ENCODE measurements around the gene DLAT.
"Not testable (repeated sequence)": the region's sequence is repeated elsewhere in the genome, so short reads cannot be mapped to it uniquely, and the experiment has no call there.

Gene DLAT

DNA sequence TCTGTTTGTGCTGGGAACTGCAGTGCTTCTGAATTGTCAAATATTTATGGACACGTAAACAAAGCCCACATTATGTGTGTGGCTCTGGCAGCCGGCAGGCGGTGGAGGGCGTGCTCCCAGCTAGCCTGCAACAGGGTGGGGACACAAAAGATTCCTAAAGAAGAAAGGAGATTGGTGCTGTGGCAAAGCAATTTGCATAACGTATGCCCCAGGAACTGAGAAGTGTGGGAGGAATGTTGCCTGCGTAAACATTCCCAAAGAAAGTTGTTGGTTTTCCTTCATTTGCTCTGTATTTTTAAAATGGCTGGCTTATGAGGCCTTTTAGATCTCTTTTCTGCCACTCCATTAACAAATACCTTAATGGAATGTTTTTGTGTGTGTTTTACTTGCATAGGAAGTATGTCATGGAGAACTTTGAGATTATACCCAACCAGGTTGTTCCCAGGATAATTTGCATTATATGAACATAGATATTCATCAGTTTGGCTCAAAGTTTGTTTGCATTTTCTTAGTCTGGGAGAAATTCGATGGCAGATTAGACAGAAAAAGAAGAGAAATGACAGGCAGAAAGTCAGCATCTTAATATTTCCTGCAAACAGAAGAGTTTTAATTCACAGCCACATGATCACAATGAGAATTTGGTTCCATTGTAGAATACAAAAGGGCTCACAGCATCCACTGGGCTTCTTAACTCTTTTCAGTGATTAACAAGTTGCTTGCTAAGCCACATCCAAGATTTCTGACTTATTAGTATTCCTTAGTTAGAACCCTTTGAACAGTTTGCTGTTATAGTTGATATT lies 41.8 kb upstream of the DLAT start:
- Histone ChIP-seq H3K4me3 (ENCODE audit: insufficient read depth, low read depth, low read length, poor library complexity, severe bottlenecking) (no peak overlapping the region), H3K36me3 (ENCODE audit: control insufficient read depth, insufficient read depth, low read length) (no peaks in the 10 kb centered on the region), H3K27ac (ENCODE audit: insufficient read depth, low read length, poor library complexity, severe bottlenecking) (no peak overlapping the region), H3K27me3 (replicated peaks; ENCODE audit: control insufficient read depth, insufficient read depth, low read length, poor library complexity, severe bottlenecking) (peaks cover under 1% of the 10 kb centered on the region), H3K9me3 (ENCODE audit: control insufficient read depth, low read length) (no peaks in the 10 kb centered on the region), H3K4me1 (ENCODE audit: control insufficient read depth, insufficient read depth, low read length, poor library complexity, severe bottlenecking) (no peaks in the 10 kb centered on the region)
- no peak for DNase-seq

DNA sequence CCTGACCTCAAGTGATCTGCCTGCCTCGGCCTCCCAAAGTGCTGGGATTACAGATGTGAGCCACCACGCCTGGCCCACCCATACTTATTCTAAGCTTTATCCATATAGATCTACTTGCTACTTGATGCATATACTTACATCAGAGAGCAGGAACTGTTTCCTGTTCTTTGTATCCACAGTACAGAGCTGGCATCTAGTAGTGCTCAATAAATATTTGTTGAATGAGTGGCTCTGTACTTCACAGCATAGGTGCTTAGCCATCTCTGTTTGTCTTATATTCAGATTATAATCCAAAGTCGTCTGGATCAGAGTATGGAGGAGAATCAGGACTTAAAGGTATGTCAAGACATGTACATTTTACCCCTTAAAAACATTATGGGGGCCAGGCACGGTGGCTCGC lies 38.6 kb upstream of the DLAT start:
- Histone ChIP-seq H3K27me3 (replicated peaks; ENCODE audit: control insufficient read depth, insufficient read depth, low read length, poor library complexity, severe bottlenecking) (no peaks in the 10 kb centered on the region), H3K27ac (ENCODE audit: insufficient read depth, low read length, poor library complexity, severe bottlenecking) (no peak overlapping the region), H3K36me3 (ENCODE audit: control insufficient read depth, insufficient read depth, low read length) (no peaks in the 10 kb centered on the region), H3K4me1 (ENCODE audit: control insufficient read depth, insufficient read depth, low read length, poor library complexity, severe bottlenecking) (no peaks in the 10 kb centered on the region), H3K4me3 (ENCODE audit: insufficient read depth, low read depth, low read length, poor library complexity, severe bottlenecking) (no peak overlapping the region), H3K9me3 (ENCODE audit: control insufficient read depth, low read length) (no peaks in the 10 kb centered on the region)
- DNase-seq: no peak

DNA sequence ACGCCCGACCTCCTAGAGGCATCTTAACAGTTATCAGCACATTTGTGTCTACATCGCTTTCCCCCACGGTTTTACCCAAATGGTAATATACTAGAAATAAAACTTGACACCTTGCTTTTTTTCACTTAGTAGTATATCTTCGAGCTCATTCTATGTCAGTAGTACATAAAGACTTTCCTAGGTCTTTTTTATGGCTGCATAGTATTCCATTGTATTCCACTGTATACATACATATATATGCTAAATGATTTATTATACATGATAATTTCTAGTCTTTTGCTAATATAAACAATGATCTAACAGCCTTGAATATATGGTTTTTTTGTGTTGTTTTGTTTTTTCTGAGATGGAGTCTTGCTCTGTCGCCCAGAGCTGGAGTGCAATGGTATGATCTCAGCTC lies 34.8 kb upstream of the DLAT start:
- DNase-seq: no peak
- Histone ChIP-seq H3K27me3 (replicated peaks; ENCODE audit: control insufficient read depth, insufficient read depth, low read length, poor library complexity, severe bottlenecking) (no peaks in the 10 kb centered on the region), H3K4me3 (ENCODE audit: insufficient read depth, low read depth, low read length, poor library complexity, severe bottlenecking) (no peak overlapping the region), H3K27ac (ENCODE audit: insufficient read depth, low read length, poor library complexity, severe bottlenecking) (no peak overlapping the region), H3K4me1 (ENCODE audit: control insufficient read depth, insufficient read depth, low read length, poor library complexity, severe bottlenecking) (no peaks in the 10 kb centered on the region), H3K9me3 (ENCODE audit: control insufficient read depth, low read length) (no peaks in the 10 kb centered on the region), H3K36me3 (ENCODE audit: control insufficient read depth, insufficient read depth, low read length) (no peaks in the 10 kb centered on the region)

DNA sequence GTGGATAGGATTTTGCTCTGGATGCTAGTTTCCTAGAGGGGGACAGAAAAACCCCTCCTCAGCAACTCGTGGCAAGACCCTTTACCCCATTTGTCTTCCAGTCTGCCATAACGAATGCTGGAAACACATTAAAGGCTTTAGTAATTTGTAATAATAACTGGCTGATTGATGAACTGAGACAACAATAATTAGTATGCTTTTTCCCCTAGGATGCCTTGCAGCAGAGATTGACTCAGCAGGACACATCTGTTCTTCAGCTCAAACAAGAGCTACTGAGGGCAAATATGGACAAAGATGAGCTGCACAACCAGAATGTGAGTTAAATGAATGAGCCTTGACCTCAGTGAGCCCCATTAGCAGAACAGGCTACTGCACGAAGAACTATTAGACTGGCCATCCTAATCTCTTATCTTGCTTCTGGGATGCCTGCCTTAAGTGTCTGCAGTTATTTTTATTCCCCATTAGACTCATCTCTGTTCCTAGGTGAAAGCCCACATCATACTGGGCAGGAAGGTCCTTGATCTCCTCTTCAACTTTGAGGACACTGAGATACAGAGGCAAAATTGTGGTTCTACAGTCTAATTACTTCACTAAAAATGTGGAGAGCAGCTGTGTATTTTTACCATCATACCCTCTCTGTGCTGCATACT lies 32.9 kb upstream of the DLAT start:
- Histone ChIP-seq H3K27me3 (replicated peaks; ENCODE audit: control insufficient read depth, insufficient read depth, low read length, poor library complexity, severe bottlenecking) (no peaks in the 10 kb centered on the region), H3K4me3 (ENCODE audit: insufficient read depth, low read depth, low read length, poor library complexity, severe bottlenecking) (no peak overlapping the region), H3K4me1 (ENCODE audit: control insufficient read depth, insufficient read depth, low read length, poor library complexity, severe bottlenecking) (no peaks in the 10 kb centered on the region), H3K9me3 (ENCODE audit: control insufficient read depth, low read length) (no peaks in the 10 kb centered on the region), H3K27ac (ENCODE audit: insufficient read depth, low read length, poor library complexity, severe bottlenecking) (no peak overlapping the region), H3K36me3 (ENCODE audit: control insufficient read depth, insufficient read depth, low read length) (no peaks in the 10 kb centered on the region)
- no peak for DNase-seq

DNA sequence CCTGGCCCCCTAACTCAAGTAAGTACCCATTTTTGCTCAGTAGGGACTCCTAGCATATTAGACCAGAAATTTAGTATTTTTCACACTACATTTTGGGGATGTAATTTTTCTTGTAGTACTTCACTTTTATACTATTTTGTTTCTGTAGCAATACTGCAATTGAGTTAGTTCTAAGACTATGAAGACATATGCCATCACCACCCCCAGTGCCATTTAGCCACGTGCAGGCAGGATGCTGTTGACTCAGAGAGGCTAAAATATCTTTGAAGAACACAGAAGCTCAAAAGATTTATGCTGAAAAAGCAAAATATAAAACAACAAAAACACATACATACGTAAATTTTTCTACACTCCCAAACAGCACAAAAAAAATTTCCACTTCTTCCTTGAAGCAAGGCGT lies 29.1 kb upstream of the DLAT start:
- H3K27ac ChIP-seq (ENCODE audit: insufficient read depth, low read length, poor library complexity, severe bottlenecking): no peak overlapping the region
- H3K9me3 ChIP-seq (ENCODE audit: control insufficient read depth, low read length): no peaks in the 10 kb centered on the region
- H3K4me1 ChIP-seq (ENCODE audit: control insufficient read depth, insufficient read depth, low read length, poor library complexity, severe bottlenecking): no peaks in the 10 kb centered on the region
- no peak for DNase-seq
- no peaks in the 10 kb centered on the region for H3K36me3 ChIP-seq (ENCODE audit: control insufficient read depth, insufficient read depth, low read length)
- no peaks in the 10 kb centered on the region for H3K27me3 ChIP-seq (replicated peaks; ENCODE audit: control insufficient read depth, insufficient read depth, low read length, poor library complexity, severe bottlenecking)
- H3K4me3 ChIP-seq (ENCODE audit: insufficient read depth, low read depth, low read length, poor library complexity, severe bottlenecking): no peak overlapping the region

DNA sequence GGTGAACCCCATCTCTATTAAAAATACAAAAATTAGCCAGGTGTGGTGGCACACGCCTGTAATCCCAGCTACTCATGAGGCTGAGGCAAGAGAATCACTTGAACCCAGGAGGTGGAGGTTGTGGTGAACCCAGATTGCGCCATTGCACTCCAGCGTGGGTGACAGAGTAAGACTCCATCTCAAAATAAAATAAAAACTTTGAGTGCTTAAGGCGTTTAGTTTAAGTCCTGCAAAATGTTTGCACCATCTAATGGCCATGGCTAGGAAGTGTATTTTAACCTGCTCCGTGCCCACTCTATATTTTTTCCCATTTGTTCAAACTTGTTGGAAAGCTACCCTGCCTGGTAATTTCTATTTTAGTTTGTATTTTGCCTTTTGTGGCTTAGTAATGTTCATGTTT lies 28.5 kb upstream of the DLAT start:
- H3K4me3 ChIP-seq (ENCODE audit: insufficient read depth, low read depth, low read length, poor library complexity, severe bottlenecking); DNase-seq; H3K9me3 ChIP-seq (ENCODE audit: control insufficient read depth, low read length): not testable (repeated sequence)

DNA sequence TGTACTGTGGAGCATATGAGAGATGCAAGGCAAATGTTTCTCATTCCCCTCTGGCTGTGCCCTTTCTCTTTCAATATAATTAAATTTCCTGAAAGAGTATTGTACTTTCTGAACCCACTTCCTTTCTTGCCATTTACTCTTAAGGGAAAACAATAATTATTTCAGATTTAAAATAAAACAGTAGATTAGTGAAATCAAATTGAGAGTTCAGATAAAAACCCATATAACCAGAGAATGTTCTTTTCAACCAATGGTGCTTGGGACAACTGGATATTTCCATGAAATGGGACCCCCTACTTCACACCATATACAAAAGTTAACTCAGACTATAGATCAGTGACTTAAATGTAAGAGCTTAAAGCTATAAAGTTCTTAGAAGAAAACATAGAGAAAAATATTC lies 26.1 kb upstream of the DLAT start:
- DNase-seq: no peak

More for the DNA sequence above, 28.5 kb upstream of the DLAT start:
- H3K27me3 ChIP-seq (replicated peaks; ENCODE audit: control insufficient read depth, insufficient read depth, low read length, poor library complexity, severe bottlenecking); H3K4me1 ChIP-seq (ENCODE audit: control insufficient read depth, insufficient read depth, low read length, poor library complexity, severe bottlenecking); H3K36me3 ChIP-seq (ENCODE audit: control insufficient read depth, insufficient read depth, low read length); H3K27ac ChIP-seq (ENCODE audit: insufficient read depth, low read length, poor library complexity, severe bottlenecking): not testable (repeated sequence)

DNA sequence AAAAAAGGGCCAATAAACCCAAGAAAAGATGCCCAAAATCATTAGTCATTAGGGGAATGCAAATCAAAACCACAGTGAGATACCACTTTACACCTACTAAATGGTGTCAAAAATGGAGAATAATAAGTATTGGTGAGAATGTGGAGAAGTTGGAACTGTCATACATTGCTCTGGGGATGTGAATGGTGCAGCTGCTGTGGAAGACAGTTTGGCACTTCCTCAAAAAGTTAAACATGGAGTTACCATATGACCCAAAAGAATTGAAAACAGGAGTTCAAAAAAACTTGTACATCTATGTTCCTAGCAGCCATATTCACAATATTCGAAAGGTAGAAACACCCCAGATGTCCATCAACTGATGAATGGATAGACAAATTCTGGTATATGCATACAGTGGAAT lies 24.5 kb upstream of the DLAT start:
- no peak for DNase-seq
- H3K9me3 ChIP-seq (ENCODE audit: control insufficient read depth, low read length): no peaks in the 10 kb centered on the region
- H3K4me1 ChIP-seq (ENCODE audit: control insufficient read depth, insufficient read depth, low read length, poor library complexity, severe bottlenecking): no peaks in the 10 kb centered on the region
- H3K27ac ChIP-seq (ENCODE audit: insufficient read depth, low read length, poor library complexity, severe bottlenecking): no peak overlapping the region
- H3K36me3 ChIP-seq (ENCODE audit: control insufficient read depth, insufficient read depth, low read length): no peaks in the 10 kb centered on the region
- H3K4me3 ChIP-seq (ENCODE audit: insufficient read depth, low read depth, low read length, poor library complexity, severe bottlenecking): no peak overlapping the region
- no peaks in the 10 kb centered on the region for H3K27me3 ChIP-seq (replicated peaks; ENCODE audit: control insufficient read depth, insufficient read depth, low read length, poor library complexity, severe bottlenecking)

More for the DNA sequence above, 26.1 kb upstream of the DLAT start:
- Histone ChIP-seq H3K27me3 (replicated peaks; ENCODE audit: control insufficient read depth, insufficient read depth, low read length, poor library complexity, severe bottlenecking) (no peaks in the 10 kb centered on the region), H3K4me1 (ENCODE audit: control insufficient read depth, insufficient read depth, low read length, poor library complexity, severe bottlenecking) (no peaks in the 10 kb centered on the region), H3K36me3 (ENCODE audit: control insufficient read depth, insufficient read depth, low read length) (no peaks in the 10 kb centered on the region), H3K27ac (ENCODE audit: insufficient read depth, low read length, poor library complexity, severe bottlenecking) (no peak overlapping the region), H3K9me3 (ENCODE audit: control insufficient read depth, low read length) (no peaks in the 10 kb centered on the region), H3K4me3 (ENCODE audit: insufficient read depth, low read depth, low read length, poor library complexity, severe bottlenecking) (no peak overlapping the region)

DNA sequence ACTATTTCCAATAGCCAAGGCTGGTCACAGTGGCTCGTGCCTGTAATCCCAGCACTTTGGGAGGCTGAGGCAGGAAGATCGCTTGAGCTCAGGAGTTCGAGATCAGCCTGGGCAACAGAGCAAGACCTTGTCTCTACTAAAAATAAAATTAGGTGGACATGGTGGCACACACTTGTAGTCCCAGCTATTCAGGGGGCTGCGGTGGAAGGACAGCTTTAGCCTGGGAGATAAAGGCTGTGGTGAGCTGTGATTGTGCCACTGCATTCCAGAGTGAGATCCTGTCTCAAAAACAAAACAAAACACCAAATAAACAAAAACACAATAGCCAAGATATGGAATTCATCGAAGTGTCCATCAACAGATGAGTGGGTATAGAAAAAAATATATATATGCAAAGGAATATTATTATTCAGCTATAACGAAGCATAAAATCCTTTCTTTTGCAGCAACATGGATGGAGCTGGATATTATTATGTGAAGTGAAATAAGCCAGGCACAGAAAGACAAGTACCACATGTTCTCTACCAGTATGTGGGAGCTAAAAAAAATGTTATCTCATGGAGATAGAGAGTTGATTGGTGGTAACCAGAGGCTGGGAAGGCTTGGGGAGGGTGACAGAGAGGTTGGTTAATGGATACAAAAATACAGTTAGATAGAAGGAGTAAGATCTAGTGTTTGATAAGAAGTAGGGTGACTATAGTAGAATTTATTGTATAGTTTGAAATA lies 22.6 kb upstream of the DLAT start:
- Histone ChIP-seq H3K27ac (ENCODE audit: insufficient read depth, low read length, poor library complexity, severe bottlenecking) (no peak overlapping the region), H3K36me3 (ENCODE audit: control insufficient read depth, insufficient read depth, low read length) (no peaks in the 10 kb centered on the region), H3K4me3 (ENCODE audit: insufficient read depth, low read depth, low read length, poor library complexity, severe bottlenecking) (no peak overlapping the region), H3K9me3 (ENCODE audit: control insufficient read depth, low read length) (no peaks in the 10 kb centered on the region), H3K4me1 (ENCODE audit: control insufficient read depth, insufficient read depth, low read length, poor library complexity, severe bottlenecking) (no peaks in the 10 kb centered on the region), H3K27me3 (replicated peaks; ENCODE audit: control insufficient read depth, insufficient read depth, low read length, poor library complexity, severe bottlenecking) (no peaks in the 10 kb centered on the region)
- DNase-seq: no peak

DNA sequence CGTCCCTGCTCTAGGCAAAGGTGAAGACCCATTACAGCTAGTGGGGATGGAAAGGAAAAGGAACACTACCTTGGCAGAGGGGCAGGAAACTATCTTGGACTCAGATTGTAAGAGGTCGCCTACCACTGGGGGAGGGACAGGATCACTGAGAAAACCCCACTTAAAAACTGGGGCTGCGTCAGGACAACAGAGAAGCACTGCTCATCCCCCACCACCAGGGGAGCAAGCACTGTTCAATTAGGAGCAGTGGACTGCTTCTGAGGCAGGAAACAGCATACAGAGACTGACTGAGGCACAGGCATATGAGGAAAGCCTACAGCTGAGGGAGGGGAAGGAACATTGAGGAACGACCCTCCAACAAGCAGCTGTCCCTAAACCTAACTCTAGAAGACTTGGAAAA lies 20.8 kb upstream of the DLAT start:
- Histone ChIP-seq H3K27ac (ENCODE audit: insufficient read depth, low read length, poor library complexity, severe bottlenecking) (no peak overlapping the region), H3K27me3 (replicated peaks; ENCODE audit: control insufficient read depth, insufficient read depth, low read length, poor library complexity, severe bottlenecking) (no peaks in the 10 kb centered on the region), H3K36me3 (ENCODE audit: control insufficient read depth, insufficient read depth, low read length) (no peaks in the 10 kb centered on the region), H3K4me1 (ENCODE audit: control insufficient read depth, insufficient read depth, low read length, poor library complexity, severe bottlenecking) (no peaks in the 10 kb centered on the region), H3K9me3 (ENCODE audit: control insufficient read depth, low read length) (no peaks in the 10 kb centered on the region), H3K4me3 (ENCODE audit: insufficient read depth, low read depth, low read length, poor library complexity, severe bottlenecking) (no peak overlapping the region)
- no peak for DNase-seq

All from effector memory CD4-positive, alpha-beta T cell (primary cell).